Measurements from ENCODE around the gene GDPGP1. TPM values are rescaled to one million over a fixed set of nuclear protein-coding genes. Genes with fewer than 3 reads are reported as not detected.

GDPGP1 gene
- total RNA-seq, 1 experiment from 2014 or later, result 5.1 TPM

- no peak for TF ChIP-seq CTCF (IDR thresholded peaks at IDR 0.05; ENCODE audit: insufficient read depth in 1 of 2, low read depth in 1 of 2, low read length in 1 of 2, severe bottlenecking in 1 of 2, unreplicated experiment in 1 of 2)
- Histone ChIP-seq H3K27me3 (replicated peaks; ENCODE audit: control insufficient read depth, insufficient read depth, low read length) (no peaks in the 10 kb centered on the region), H3K4me1 (no peaks in the 10 kb centered on the region), H3K9me3 (no peaks in the 10 kb centered on the region), H3K36me3 (ENCODE audit: control insufficient read depth, insufficient read depth, low read length) (no peaks in the 10 kb centered on the region), H3K4me3 (ENCODE audit: low read depth, low read length) (no peak overlapping the region)
- Mint-ChIP-seq H3K9me3 (ENCODE audit: unreplicated experiment) (no peaks in the 10 kb centered on the region), H3K27me3 (ENCODE audit: insufficient read depth, unreplicated experiment) (no peaks in the 10 kb centered on the region), H3K4me3 (ENCODE audit: unreplicated experiment) (peak overlapping the region; percentile 79), H3K36me3 (ENCODE audit: insufficient read depth, unreplicated experiment) (no peaks in the 10 kb centered on the region), H3K4me1 (ENCODE audit: low read depth, unreplicated experiment) (no peaks in the 10 kb centered on the region), H3K27ac (ENCODE audit: unreplicated experiment) (no peak overlapping the region)
- DNase-seq, result no peak
- intact Hi-C loops (cut with micrococcal nuclease; ENCODE audit: unreplicated experiment), result no loop called here
- BruUV-seq (replicated peaks), result no TSS peak
- POLR2A ChIA-PET, result no interaction called here
- CTCF ChIA-PET, result interaction anchor here (0.7 to 1.9 kb wide), 2 partner anchors 12 to 48 kb away, joined by 4 to 5 read pairs; no protein-coding TSS in a partner anchor
Observed at GRCh38 chr15:90202929-90203328, 31.1 kb upstream of the GDPGP1 start.

- Histone ChIP-seq H3K36me3 (ENCODE audit: control insufficient read depth, insufficient read depth, low read length) (no peaks in the 10 kb centered on the region), H3K4me1 (no peaks in the 10 kb centered on the region), H3K9me3 (no peaks in the 10 kb centered on the region), H3K4me3 (ENCODE audit: low read depth, low read length) (no peak overlapping the region), H3K27me3 (replicated peaks; ENCODE audit: control insufficient read depth, insufficient read depth, low read length) (no peaks in the 10 kb centered on the region)
- no TSS peak for BruUV-seq (replicated peaks)
- no peak overlapping the region for H3K4me3 Mint-ChIP-seq (ENCODE audit: unreplicated experiment)
- H3K27ac Mint-ChIP-seq (ENCODE audit: unreplicated experiment), result no peak overlapping the region
- TF ChIP-seq CTCF (IDR thresholded peaks at IDR 0.05; ENCODE audit: insufficient read depth in 1 of 2, low read depth in 1 of 2, low read length in 1 of 2, severe bottlenecking in 1 of 2, unreplicated experiment in 1 of 2), result no peak
- POLR2A ChIA-PET, result no interaction called here
- CTCF ChIA-PET, result interaction anchor here (0.7 to 1.9 kb wide), 2 partner anchors 11 to 48 kb away, joined by 4 to 5 read pairs; no protein-coding TSS in a partner anchor
- H3K4me1 Mint-ChIP-seq (ENCODE audit: low read depth, unreplicated experiment), result no peaks in the 10 kb centered on the region
- no peaks in the 10 kb centered on the region for H3K9me3 Mint-ChIP-seq (ENCODE audit: unreplicated experiment)
- H3K36me3 Mint-ChIP-seq (ENCODE audit: insufficient read depth, unreplicated experiment), result no peaks in the 10 kb centered on the region
- no peaks in the 10 kb centered on the region for H3K27me3 Mint-ChIP-seq (ENCODE audit: insufficient read depth, unreplicated experiment)
- DNase-seq, result no peak
- intact Hi-C loops (cut with micrococcal nuclease; ENCODE audit: unreplicated experiment), result no loop called here
Observed at GRCh38 chr15:90203473-90203872, 30.5 kb upstream of the GDPGP1 start.

GRCh38 chr15:90203922-90204321 is 30.1 kb upstream of the GDPGP1 start:
- Mint-ChIP-seq H3K27me3 (ENCODE audit: insufficient read depth, unreplicated experiment) (no peaks in the 10 kb centered on the region), H3K36me3 (ENCODE audit: insufficient read depth, unreplicated experiment) (no peaks in the 10 kb centered on the region), H3K4me1 (ENCODE audit: low read depth, unreplicated experiment) (no peaks in the 10 kb centered on the region), H3K27ac (ENCODE audit: unreplicated experiment) (no peak overlapping the region), H3K4me3 (ENCODE audit: unreplicated experiment) (no peak overlapping the region), H3K9me3 (ENCODE audit: unreplicated experiment) (no peaks in the 10 kb centered on the region)
- CTCF ChIA-PET, result interaction anchor here (0.7 to 1.9 kb wide), 2 partner anchors 11 to 47 kb away, joined by 4 to 5 read pairs; no protein-coding TSS in a partner anchor
- no peak overlapping the region for H3K4me3 ChIP-seq (ENCODE audit: low read depth, low read length)
- intact Hi-C loops (cut with micrococcal nuclease; ENCODE audit: unreplicated experiment), result no loop called here
- H3K9me3 ChIP-seq, result no peaks in the 10 kb centered on the region
- no peak for DNase-seq
- POLR2A ChIA-PET, result no interaction called here
- no peaks in the 10 kb centered on the region for H3K4me1 ChIP-seq
- no peaks in the 10 kb centered on the region for H3K27me3 ChIP-seq (replicated peaks; ENCODE audit: control insufficient read depth, insufficient read depth, low read length)
- no TSS peak for BruUV-seq (replicated peaks)
- H3K36me3 ChIP-seq (ENCODE audit: control insufficient read depth, insufficient read depth, low read length), result no peaks in the 10 kb centered on the region
- TF ChIP-seq CTCF (IDR thresholded peaks at IDR 0.05; ENCODE audit: insufficient read depth in 1 of 2, low read depth in 1 of 2, low read length in 1 of 2, severe bottlenecking in 1 of 2, unreplicated experiment in 1 of 2), result no peak
